H9 (cell line): ENCODE results near the gene PHF12. TPM values are rescaled to one million over a fixed set of nuclear protein-coding genes. Genes with fewer than 3 reads are reported as not detected.

Source experiments
- DNase-seq: peaks from one replicate; pipeline ENCODE4 v3.0.0-alpha.2; 2017
- H2AFZ ChIP-seq: one replicate; pipeline ENCODE4 v1.6.1; 2013; ENCODE audit warnings: mild to moderate bottlenecking, low read length, control low read depth, moderate library complexity
- H2AK5ac ChIP-seq: 2 replicates; pipeline ENCODE4 v1.6.1; 2013; ENCODE audit warnings: low read length, control low read depth, mixed read lengths; ENCODE audit not compliant: insufficient read length
- H2BK120ac ChIP-seq: one replicate; pipeline ENCODE4 v1.6.1; 2013; ENCODE audit warnings: low read depth, mild to moderate bottlenecking, low read length, control low read depth, inconsistent platforms; ENCODE audit not compliant: poor library complexity, severe bottlenecking
- H2BK12ac ChIP-seq: 2 replicates; pipeline ENCODE4 v1.6.1; 2013; ENCODE audit warnings: low read length, control low read depth, mixed read lengths, low read depth; ENCODE audit not compliant: insufficient read length
- H2BK15ac ChIP-seq: 2 replicates; pipeline ENCODE4 v1.6.1; 2013; ENCODE audit warnings: low read depth, low read length, control low read depth
- H2BK20ac ChIP-seq: one replicate; pipeline ENCODE4 v1.6.1; 2013; ENCODE audit warnings: low read depth, mild to moderate bottlenecking, low read length, control low read depth, inconsistent platforms; ENCODE audit not compliant: poor library complexity, severe bottlenecking
- H2BK5ac ChIP-seq: 2 replicates; pipeline ENCODE4 v1.6.1; 2013; ENCODE audit warnings: low read length, control low read depth, mixed read lengths; ENCODE audit not compliant: insufficient read length
- H3K14ac ChIP-seq: 2 replicates; pipeline ENCODE4 v1.6.1; 2013; ENCODE audit warnings: low read length, control low read depth; ENCODE audit not compliant: insufficient read depth
- H3K18ac ChIP-seq: 2 replicates; pipeline ENCODE4 v1.6.1; 2013; ENCODE audit warnings: low read depth, mild to moderate bottlenecking, mixed read lengths, low read length, control low read depth; ENCODE audit not compliant: insufficient read length
- H3K23ac ChIP-seq: 2 replicates; pipeline ENCODE4 v1.6.1; 2013; ENCODE audit warnings: low read length, control low read depth, mixed read lengths, low read depth; ENCODE audit not compliant: insufficient read length
- H3K23me2 ChIP-seq: 2 replicates; pipeline ENCODE4 v1.6.1; 2013; ENCODE audit warnings: low read depth, mild to moderate bottlenecking, mixed read lengths, low read length, control low read depth; ENCODE audit not compliant: insufficient read length, poor library complexity, severe bottlenecking
- H3K27ac ChIP-seq: 2 replicates; pipeline ENCODE4 v1.5.1; 2013; ENCODE audit warnings: low read length, control low read depth, mixed read lengths, low read depth; ENCODE audit not compliant: insufficient read length
- H3K27me3 ChIP-seq: 2 replicates; pipeline ENCODE4 v1.6.1; 2013; ENCODE audit warnings: low read length, control low read depth, inconsistent platforms; ENCODE audit not compliant: insufficient read depth
- H3K4ac ChIP-seq: 2 replicates; pipeline ENCODE4 v1.6.1; 2013; ENCODE audit warnings: low read depth, mild to moderate bottlenecking, control low read depth, inconsistent platforms, low read length, moderate library complexity
- H3K4me1 ChIP-seq: 2 replicates; pipeline ENCODE4 v1.6.1; 2013; ENCODE audit warnings: low read length, control low read depth, inconsistent platforms; ENCODE audit not compliant: insufficient read depth
- H3K4me2 ChIP-seq: 2 replicates; pipeline ENCODE4 v1.6.1; 2013; ENCODE audit warnings: low read length, control low read depth, mixed read lengths; ENCODE audit not compliant: insufficient read length, insufficient read depth
- H3K56ac ChIP-seq: 2 replicates; pipeline ENCODE4 v1.6.1; 2013; ENCODE audit warnings: low read depth, mild to moderate bottlenecking, mixed read lengths, low read length, control low read depth; ENCODE audit not compliant: insufficient read length
- H3K79me1 ChIP-seq: 2 replicates; pipeline ENCODE4 v1.6.1; 2013; ENCODE audit warnings: low read depth, mild to moderate bottlenecking, moderate library complexity, low read length, control low read depth, inconsistent platforms; ENCODE audit not compliant: insufficient read depth, poor library complexity, severe bottlenecking
- H3K79me2 ChIP-seq: 2 replicates; pipeline ENCODE4 v1.6.1; 2013; ENCODE audit warnings: low read length, control low read depth, inconsistent platforms; ENCODE audit not compliant: insufficient read depth
- H3K9ac ChIP-seq: 2 replicates; pipeline ENCODE4 v1.6.1; 2013; ENCODE audit warnings: low read length, control low read depth, mixed read lengths; ENCODE audit not compliant: insufficient read length; ENCODE audit errors: extremely low read depth
- H3K9me3 ChIP-seq: one replicate; pipeline ENCODE4 v1.6.1; 2013; ENCODE audit warnings: low read depth, low read length, inconsistent platforms; ENCODE audit not compliant: control insufficient read depth
- H3T11ph ChIP-seq: one replicate; pipeline ENCODE4 v1.6.1; 2013; ENCODE audit warnings: mild to moderate bottlenecking, low read length, control low read depth, inconsistent platforms
- H4K20me1 ChIP-seq: one replicate; pipeline ENCODE4 v1.6.1; 2013; ENCODE audit not compliant: control insufficient read depth, insufficient read length, insufficient read depth
- H4K5ac ChIP-seq: 2 replicates; pipeline ENCODE4 v1.6.1; 2013; ENCODE audit warnings: low read depth, mild to moderate bottlenecking, mixed read lengths, low read length, control low read depth; ENCODE audit not compliant: insufficient read length
- H4K8ac ChIP-seq: replicated peaks from 2 replicates; pipeline ENCODE4 v1.6.1; 2013; ENCODE audit warnings: low read length, control low read depth, mixed read lengths, low read depth; ENCODE audit not compliant: insufficient read length
- H4K91ac ChIP-seq: 2 replicates; pipeline ENCODE4 v1.6.1; 2013; ENCODE audit warnings: low read depth, mild to moderate bottlenecking, moderate library complexity, mixed read lengths, low read length, control low read depth; ENCODE audit not compliant: insufficient read length
- H3K27ac Mint-ChIP-seq, 3 experiments: 2 replicates in 2 of 3; 3 replicates in 1 of 3; pipeline ENCODE4 v1.8.0; 2020 to 2021; ENCODE audit warnings: mixed read lengths in 3 of 3, mild to moderate bottlenecking in 1 of 3, moderate library complexity in 1 of 3
- H3K27me3 Mint-ChIP-seq: 2 replicates; pipeline ENCODE4 v1.8.0; 2021; ENCODE audit warnings: low read depth, mild to moderate bottlenecking, moderate library complexity, mixed read lengths
- H3K36me3 Mint-ChIP-seq, 3 experiments: 2 replicates in 2 of 3; 3 replicates in 1 of 3; pipeline ENCODE4 v1.8.0; 2020 to 2021; ENCODE audit warnings: low read depth in 3 of 3, mixed read lengths in 3 of 3; ENCODE audit not compliant: insufficient read depth in 1 of 3
- H3K4me1 Mint-ChIP-seq, 2 experiments: 2 replicates each; pipeline ENCODE4 v1.8.0; 2020; ENCODE audit warnings: mixed read lengths in 2 of 2
- H3K4me3 Mint-ChIP-seq, 2 experiments: 2 replicates in 1 of 2; 3 replicates in 1 of 2; pipeline ENCODE4 v1.8.0; 2020 to 2021; ENCODE audit warnings: mild to moderate bottlenecking in 2 of 2, mixed read lengths in 2 of 2, moderate library complexity in 1 of 2
- H3K9me3 Mint-ChIP-seq, 2 experiments: 2 replicates in 1 of 2; 3 replicates in 1 of 2; pipeline ENCODE4 v1.8.0; 2020; ENCODE audit warnings: mild to moderate bottlenecking in 2 of 2, mixed read lengths in 2 of 2, moderate library complexity in 1 of 2
- WGBS: extraction: QIAGEN DNeasy Blood & Tissue Kit; methylation state at CpG from one replicate; pipeline ENCODE4 v1.1.7; 2013; ENCODE audit warnings: missing lambda C conversion rate, low lambda C conversion rate, mixed read lengths; ENCODE audit not compliant: insufficient read length; ENCODE audit errors: extremely low coverage; 5-methylcytosine and 5-hydroxymethylcytosine counted together
- total RNA-seq: library from RNA; stranded (reverse); gene quantifications from 2 replicates; pipeline ENCODE4 v1.2.1, GENCODE V29; 2021
- TF ChIP-seq, protein P1 (sequence below): fragments of 200-600 bp; sonication (generic); conservative IDR thresholded peaks from 3 replicates; pipeline ENCODE4 v1.8.0; 2021; ENCODE audit warnings: antibody characterized with exemption, mild to moderate bottlenecking

The PHF12 gene
- total RNA-seq, 1 experiment from 2014 or later: 62.1 TPM

- H4K91ac ChIP-seq: no peak overlapping the region
- H3K18ac ChIP-seq: no peak overlapping the region
- H4K20me1 ChIP-seq: no peaks in the 10 kb centered on the region
- H3K4ac ChIP-seq: no peak overlapping the region
- H3K14ac ChIP-seq: no peak overlapping the region
- H3K27me3 ChIP-seq: no peaks in the 10 kb centered on the region
- H2AFZ ChIP-seq: no peak overlapping the region
- H3K79me2 ChIP-seq: no peaks in the 10 kb centered on the region
- H3K27ac ChIP-seq: no peak overlapping the region
- no peaks in the 10 kb centered on the region for H3K4me1 ChIP-seq
- no peak overlapping the region for H3K56ac ChIP-seq
- no peak overlapping the region for H3K4me2 ChIP-seq
- Mint-ChIP-seq H3K27me3 (peaks cover 15% of the 10 kb centered on the region), H3K4me3 (no peak overlapping the region), H3K27ac (no peak overlapping the region), H3K9me3 (no peaks in the 10 kb centered on the region), H3K4me1 (peaks cover 17 to 22% of the 10 kb centered on the region in 2 experiments), H3K36me3 (no peaks in the 10 kb centered on the region; a peak in 1 of 7 replicates)
- TF ChIP-seq, protein P1, sequence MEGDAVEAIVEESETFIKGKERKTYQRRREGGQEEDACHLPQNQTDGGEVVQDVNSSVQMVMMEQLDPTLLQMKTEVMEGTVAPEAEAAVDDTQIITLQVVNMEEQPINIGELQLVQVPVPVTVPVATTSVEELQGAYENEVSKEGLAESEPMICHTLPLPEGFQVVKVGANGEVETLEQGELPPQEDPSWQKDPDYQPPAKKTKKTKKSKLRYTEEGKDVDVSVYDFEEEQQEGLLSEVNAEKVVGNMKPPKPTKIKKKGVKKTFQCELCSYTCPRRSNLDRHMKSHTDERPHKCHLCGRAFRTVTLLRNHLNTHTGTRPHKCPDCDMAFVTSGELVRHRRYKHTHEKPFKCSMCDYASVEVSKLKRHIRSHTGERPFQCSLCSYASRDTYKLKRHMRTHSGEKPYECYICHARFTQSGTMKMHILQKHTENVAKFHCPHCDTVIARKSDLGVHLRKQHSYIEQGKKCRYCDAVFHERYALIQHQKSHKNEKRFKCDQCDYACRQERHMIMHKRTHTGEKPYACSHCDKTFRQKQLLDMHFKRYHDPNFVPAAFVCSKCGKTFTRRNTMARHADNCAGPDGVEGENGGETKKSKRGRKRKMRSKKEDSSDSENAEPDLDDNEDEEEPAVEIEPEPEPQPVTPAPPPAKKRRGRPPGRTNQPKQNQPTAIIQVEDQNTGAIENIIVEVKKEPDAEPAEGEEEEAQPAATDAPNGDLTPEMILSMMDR: no peak
- no peak overlapping the region for H3T11ph ChIP-seq
- no peak overlapping the region for H3K23ac ChIP-seq
- WGBS: no CpG with 5 or more reads among the region's 5 CpGs
- H3K9ac ChIP-seq: no peak overlapping the region
- H3K23me2 ChIP-seq: no peaks in the 10 kb centered on the region
- H2AK5ac ChIP-seq: no peak overlapping the region
- H3K79me1 ChIP-seq: no peaks in the 10 kb centered on the region
- H2BK120ac ChIP-seq: no peak overlapping the region
- H2BK15ac ChIP-seq: no peak overlapping the region
- no peak for DNase-seq
- H2BK20ac ChIP-seq: no peak overlapping the region
- H4K5ac ChIP-seq: no peak overlapping the region
- H4K8ac ChIP-seq: no peak overlapping the region
- no peak overlapping the region for H2BK5ac ChIP-seq
- H2BK12ac ChIP-seq: no peak overlapping the region
- no peaks in the 10 kb centered on the region for H3K9me3 ChIP-seq
Observed at GRCh38 chr17:28975646-28976045, 24.3 kb upstream of the PHF12 start.
